ENCODE measurements around the gene AHSA1. TPM values are rescaled to one million over a fixed set of nuclear protein-coding genes. Genes with fewer than 3 reads are reported as not detected.

The AHSA1 gene
- total and polyA plus RNA-seq, 10 of the 15 experiments (the other 5 are each of a cell fraction or from before 2014, with no cell fraction given) = 51.8 to 295 (median 201) TPM

DNA sequence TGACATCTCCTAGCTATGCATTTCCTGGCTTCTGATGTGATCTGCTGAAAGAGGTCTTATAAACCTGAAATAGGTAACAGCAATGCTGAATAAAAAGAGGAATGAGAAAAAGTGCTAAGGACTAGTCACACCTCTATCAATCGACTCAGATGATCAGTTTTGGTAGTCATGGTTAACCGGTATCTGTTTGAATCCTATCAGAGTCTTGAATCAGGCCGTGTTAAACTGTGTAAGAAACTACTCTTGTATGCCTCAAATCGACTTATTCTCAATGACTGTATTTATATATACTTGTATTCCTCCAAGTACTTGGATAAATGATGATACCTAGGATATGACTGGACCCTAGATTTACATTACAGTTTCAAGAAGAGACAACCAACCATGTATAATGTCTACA is 51.5 kb downstream of the AHSA1 start:
- FAIRE-seq (no peak), ATAC-seq (no peak), DNase-seq (ENCODE audit: low read depth, low spot score) (no peak)
- Histone ChIP-seq H3K36me3 (ENCODE audit: control insufficient read depth in 2 of 2, insufficient read depth in 2 of 2, low read length in 1 of 2) (peaks cover 3 to 10% of the 10 kb centered on the region in 2 experiments; a peak in 2 of 4 replicates), H3K4me3 (no peak overlapping the region), H3K27ac (ENCODE audit: control insufficient read depth, insufficient read depth) (no peak overlapping the region), H3K4me2 (ENCODE audit: control insufficient read depth, insufficient read depth) (no peak overlapping the region), H3K9ac (ENCODE audit: control insufficient read depth, insufficient read depth, low read length) (no peak overlapping the region), H4K20me1 (ENCODE audit: control insufficient read depth, insufficient read depth) (no peaks in the 10 kb centered on the region), H3K79me2 (ENCODE audit: control insufficient read depth, insufficient read depth, low read length) (no peaks in the 10 kb centered on the region), H3K9me3 (replicated peaks; ENCODE audit: control insufficient read depth, insufficient read depth, low read length) (no peaks in the 10 kb centered on the region), H3K4me1 (ENCODE audit: control insufficient read depth, insufficient read depth, low read length) (no peaks in the 10 kb centered on the region), H2AFZ (ENCODE audit: control insufficient read depth, low read depth, low read length) (no peak overlapping the region), H3K27me3 (replicated peaks in 1 of 2; ENCODE audit: control insufficient read depth in 2 of 2, insufficient read depth in 2 of 2, low read length in 1 of 2) (no peaks in the 10 kb centered on the region)
- in situ Hi-C loops (cut with MboI) (no loop called here), intact Hi-C loops (cut with micrococcal nuclease; ENCODE audit: unreplicated experiment) (no loop called here)
- 72% methylated on average over 4 of the region's 4 CpGs for WGBS (ENCODE audit: insufficient coverage, insufficient replicate concordance, low lambda C conversion rate, missing lambda C conversion rate)
- ChIA-PET RAD21 (ENCODE audit: unreplicated experiment) (no interaction called here), POLR2A (no interaction called here), CTCF (no interaction called here), SMC1A (ENCODE audit: uncharacterized antibody, unreplicated experiment) (no interaction called here)
- no TSS peak for BruUV-seq (replicated peaks)
- TF ChIP-seq EGR1 (IDR thresholded peaks at IDR 0.05; ENCODE audit: borderline replicate concordance in 1 of 2, low read depth in 2 of 2, low read length in 2 of 2) (no peak), MXI1 (IDR thresholded peaks at IDR 0.05; ENCODE audit: low read depth, low read length) (no peak), RAD21 (IDR thresholded peaks at IDR 0.05; ENCODE audit: insufficient read depth, low read depth, low read length) (no peak), SIX5 (IDR thresholded peaks at IDR 0.05; ENCODE audit: low read depth, low read length, severe bottlenecking) (no peak), YBX1 (IDR thresholded peaks at IDR 0.05) (no peak), MEF2B (IDR thresholded peaks at IDR 0.05; ENCODE audit: partially characterized antibody, poor library complexity, severe bottlenecking) (no peak), POU2F2 (IDR thresholded peaks at IDR 0.05; ENCODE audit: borderline replicate concordance, low read depth, low read length) (no peak), BMI1 (IDR thresholded peaks at IDR 0.05; ENCODE audit: borderline replicate concordance) (no peak), RUNX3 (IDR thresholded peaks at IDR 0.05; ENCODE audit: low read length) (no peak), BRCA1 (IDR thresholded peaks at IDR 0.05; ENCODE audit: low read depth, low read length) (no peak), HDGF (IDR thresholded peaks at IDR 0.05) (no peak)

Measured in GM12878 (cell line).